NCI-H1694 (cell line): ENCODE results near the gene COL27A1.
"Not testable (repeated sequence)": the region's sequence is repeated elsewhere in the genome, so short reads cannot be mapped to it uniquely, and the experiment has no call there.

ENCODE experiments used
- DNase-seq: peaks from one replicate; lab custom pipeline; 2025; lab: John Stamatoyannopoulos, UW

COL27A1 gene

GRCh38 chr9:114123031-114123977 is 32.0 kb upstream of the COL27A1 start:
- no peak for DNase-seq

GRCh38 chr9:114124138-114124537 is 31.2 kb upstream of the COL27A1 start:
- DNase-seq = no peak

GRCh38 chr9:114124666-114125475 is 30.5 kb upstream of the COL27A1 start:
- no peak for DNase-seq

GRCh38 chr9:114125476-114126013 is 29.8 kb upstream of the COL27A1 start:
- DNase-seq = no peak

- no peak for DNase-seq
Observed at GRCh38 chr9:114126247-114127060, 28.9 kb upstream of the COL27A1 start.

- DNase-seq = not testable (repeated sequence)
Observed at GRCh38 chr9:114128759-114129158, 26.6 kb upstream of the COL27A1 start.

- no peak for DNase-seq
Observed at GRCh38 chr9:114130141-114130540, 25.2 kb upstream of the COL27A1 start.

GRCh38 chr9:114130624-114131277 is 24.6 kb upstream of the COL27A1 start:
- no peak for DNase-seq

GRCh38 chr9:114131808-114132549 is 23.4 kb upstream of the COL27A1 start:
- no peak for DNase-seq

- DNase-seq = no peak
Observed at GRCh38 chr9:114132550-114132918, 22.8 kb upstream of the COL27A1 start.

GRCh38 chr9:114134827-114135396 is 20.4 kb upstream of the COL27A1 start:
- DNase-seq = no peak

- DNase-seq = no peak
Observed at GRCh38 chr9:114137831-114138230, 17.5 kb upstream of the COL27A1 start.

GRCh38 chr9:114138552-114138971 is 16.8 kb upstream of the COL27A1 start:
- no peak for DNase-seq

GRCh38 chr9:114139071-114139470 is 16.3 kb upstream of the COL27A1 start:
- no peak for DNase-seq

GRCh38 chr9:114140401-114140800 is 14.9 kb upstream of the COL27A1 start:
- DNase-seq = no peak

GRCh38 chr9:114140850-114141249 is 14.5 kb upstream of the COL27A1 start:
- no peak for DNase-seq

- no peak for DNase-seq
Observed at GRCh38 chr9:114141553-114142402, 13.6 kb upstream of the COL27A1 start.

- no peak for DNase-seq
Observed at GRCh38 chr9:114143234-114143633, 12.1 kb upstream of the COL27A1 start.

- DNase-seq = no peak
Observed at GRCh38 chr9:114146735-114147134, 8.6 kb upstream of the COL27A1 start.
